ENCODE data around the gene DIPK1C.

Gene DIPK1C

DNA sequence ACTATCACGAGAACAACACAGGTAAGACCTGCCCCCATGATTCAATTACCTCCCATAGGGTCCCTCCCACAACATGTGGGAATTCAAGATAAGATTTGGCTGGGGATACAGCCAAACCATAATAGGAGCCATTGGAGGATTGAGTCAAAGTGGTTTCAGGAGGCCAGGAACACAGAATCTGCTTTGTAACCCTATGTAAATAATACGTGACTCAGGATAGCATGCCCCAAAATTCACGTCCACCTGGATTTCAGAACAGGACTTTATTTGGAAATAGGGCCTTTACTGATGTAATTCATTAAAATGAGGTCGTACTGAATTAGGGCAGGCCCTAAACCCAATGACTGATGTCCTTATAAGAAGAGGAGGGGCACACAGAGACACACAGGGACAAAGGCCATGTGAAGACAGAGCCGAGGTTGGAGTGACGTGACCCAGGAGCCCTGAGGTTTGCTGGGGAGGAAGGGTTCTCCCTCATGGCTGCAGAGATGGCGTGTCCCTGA is 23.1 kb upstream of the DIPK1C start:
- no peak for DNase-seq

DNA sequence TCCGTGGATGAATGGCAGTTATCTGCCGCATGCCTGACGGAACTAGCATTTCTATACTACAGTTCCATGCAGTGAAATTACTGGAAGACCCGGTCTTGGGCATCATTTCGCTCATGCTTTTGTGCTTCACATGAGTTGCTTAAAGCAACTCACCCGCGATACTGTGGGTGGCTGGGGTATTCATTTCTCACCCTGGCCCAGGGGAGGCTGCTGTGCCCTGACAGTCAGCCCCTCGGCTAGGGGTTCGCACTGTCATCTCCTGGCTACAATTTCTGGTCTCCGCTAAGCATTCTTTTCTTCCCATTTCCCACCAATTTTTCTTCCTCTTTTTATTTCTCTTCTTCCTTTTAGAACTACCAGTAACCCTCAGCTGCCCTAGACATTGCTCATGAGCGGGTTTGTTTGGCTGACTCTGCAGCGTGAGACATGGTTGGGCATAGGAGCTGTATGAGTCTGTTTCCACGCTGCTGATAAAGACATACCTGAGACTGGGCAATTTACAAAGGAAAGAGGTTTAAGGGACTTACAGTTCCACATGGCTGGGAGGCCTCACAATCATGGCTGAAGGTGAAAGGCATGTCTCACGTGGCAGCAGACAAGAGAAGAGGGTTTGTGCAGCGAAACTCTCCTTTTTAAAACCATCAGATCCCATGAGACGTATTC is 22.5 kb upstream of the DIPK1C start:
- no peak for DNase-seq

DNA sequence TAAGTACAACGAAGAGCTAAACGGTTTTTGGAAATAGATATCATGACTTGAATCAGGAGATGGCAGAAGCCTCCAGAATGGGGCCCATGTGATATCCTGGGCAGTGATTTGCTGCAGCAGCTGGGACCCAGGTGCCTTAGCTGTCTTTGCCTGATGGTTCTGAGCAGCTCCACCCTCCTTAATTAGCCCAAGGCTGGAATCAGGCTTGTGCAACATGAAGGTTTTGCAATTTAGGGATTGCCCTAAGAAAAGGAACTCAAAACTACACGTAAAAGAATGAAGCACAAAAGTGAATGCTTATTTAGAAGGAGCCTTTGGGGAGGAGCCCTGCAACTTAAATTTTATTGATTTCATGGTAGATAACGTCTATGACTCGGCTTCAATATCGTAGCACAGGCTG is 21.8 kb upstream of the DIPK1C start:
- no peak for DNase-seq

DNA sequence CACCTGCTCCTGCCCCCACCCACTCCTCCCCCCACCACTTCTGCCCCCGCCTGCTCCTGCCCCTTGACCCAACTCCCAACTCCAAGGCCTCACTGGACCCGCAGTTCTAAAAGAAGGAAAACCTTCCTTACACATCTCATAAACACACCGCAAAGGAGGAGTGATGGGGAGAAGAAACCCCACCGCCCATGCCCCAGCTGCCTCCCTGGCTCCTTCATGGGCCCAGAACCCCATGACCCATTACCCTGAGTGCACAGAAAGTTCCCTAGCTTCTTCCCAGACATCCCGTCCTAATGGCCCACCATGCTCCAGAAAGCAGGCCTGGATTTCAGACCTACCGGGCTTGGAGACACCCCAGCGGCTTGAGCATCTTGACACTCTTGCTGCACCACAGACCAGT is 21.2 kb upstream of the DIPK1C start:
- DNase-seq = no peak

DNA sequence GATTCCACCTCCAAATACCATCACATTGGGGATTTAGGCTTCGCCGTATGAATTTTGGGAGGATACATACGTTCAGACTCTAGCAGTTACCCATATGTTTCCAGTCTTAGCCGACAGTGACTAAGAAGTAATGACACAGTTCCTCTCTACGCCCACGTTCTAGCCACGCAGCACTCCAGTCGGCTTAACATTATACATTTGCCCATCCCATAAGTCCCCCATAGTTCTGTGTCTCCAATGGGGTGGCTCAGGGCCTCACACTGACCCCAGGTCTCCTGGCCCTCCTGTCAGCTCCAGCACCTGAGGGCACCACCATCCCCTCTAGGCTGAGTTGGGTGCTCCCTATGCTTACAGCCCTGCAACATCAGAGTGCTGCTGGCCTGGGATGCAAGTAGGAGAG is 20.7 kb upstream of the DIPK1C start:
- no peak for DNase-seq

DNA sequence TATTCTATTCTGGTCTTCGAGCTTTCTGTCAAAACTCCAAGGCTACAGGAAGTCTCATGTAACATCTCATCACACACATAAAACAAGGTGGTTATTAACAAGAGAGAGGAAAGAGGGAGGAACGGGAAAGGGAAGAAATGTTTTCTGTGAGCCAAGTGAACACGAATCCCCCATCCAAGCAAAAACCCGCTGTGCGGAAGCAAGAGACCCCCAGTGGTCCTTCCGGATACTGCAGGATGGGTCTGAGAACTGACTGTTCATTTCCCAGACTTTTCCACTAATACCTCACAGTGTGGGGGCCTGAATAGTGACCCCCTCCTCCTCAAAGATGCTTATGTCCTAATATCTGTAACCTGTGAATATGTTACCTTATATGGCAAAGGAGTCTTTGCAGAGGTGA is 19.0 kb upstream of the DIPK1C start:
- no peak for DNase-seq

DNA sequence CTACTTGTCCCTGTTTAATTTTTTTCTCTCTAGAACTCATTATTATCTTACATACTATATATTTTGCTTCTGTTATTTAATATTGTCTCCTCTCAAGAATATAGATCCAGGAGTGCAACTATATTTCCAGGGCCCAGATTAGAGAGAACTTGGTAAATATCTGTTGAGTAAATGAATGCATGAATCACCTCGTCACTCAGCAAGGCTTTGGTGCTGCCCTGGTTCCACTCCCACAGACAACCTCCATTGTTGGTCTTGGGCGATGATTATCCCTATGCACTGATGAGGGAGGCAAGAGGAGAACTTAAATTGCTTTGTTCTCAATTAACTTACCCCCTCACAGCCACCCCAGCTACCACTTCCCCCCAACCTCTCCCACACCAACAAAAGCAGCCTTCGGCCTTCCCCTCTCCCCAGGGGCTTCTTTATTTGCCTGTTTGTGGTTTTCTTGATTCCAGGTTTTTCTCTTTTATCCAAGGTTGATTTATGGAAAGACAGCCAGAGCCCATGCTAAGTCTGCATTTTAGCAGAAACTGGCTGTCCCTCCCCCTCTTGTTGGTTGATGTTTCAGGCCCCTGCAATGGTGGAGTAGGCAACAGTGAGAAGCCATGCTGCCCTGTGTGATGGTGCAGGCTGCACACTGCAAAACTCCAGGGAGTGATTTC is 17.0 kb upstream of the DIPK1C start:
- DNase-seq = no peak

DNA sequence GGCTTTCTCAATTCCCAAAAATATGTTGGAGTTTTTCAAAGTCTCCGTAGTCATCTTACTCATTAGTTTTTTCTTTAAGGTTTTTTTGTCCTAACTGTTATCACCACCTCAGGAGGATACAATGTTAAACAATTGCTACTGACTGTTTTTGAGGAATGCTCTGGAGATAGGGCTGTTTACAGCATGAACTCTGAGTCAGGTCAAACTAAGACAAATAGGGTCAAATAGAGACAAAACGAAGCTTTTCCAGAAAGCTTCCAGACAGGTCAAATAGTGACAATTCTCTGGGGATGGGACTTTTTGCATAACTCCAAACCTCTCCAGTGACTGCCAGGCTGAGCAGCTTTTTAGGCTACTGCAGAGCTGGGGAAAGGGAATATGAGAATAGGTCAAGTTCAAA is 15.2 kb upstream of the DIPK1C start:
- no peak for DNase-seq

DNA sequence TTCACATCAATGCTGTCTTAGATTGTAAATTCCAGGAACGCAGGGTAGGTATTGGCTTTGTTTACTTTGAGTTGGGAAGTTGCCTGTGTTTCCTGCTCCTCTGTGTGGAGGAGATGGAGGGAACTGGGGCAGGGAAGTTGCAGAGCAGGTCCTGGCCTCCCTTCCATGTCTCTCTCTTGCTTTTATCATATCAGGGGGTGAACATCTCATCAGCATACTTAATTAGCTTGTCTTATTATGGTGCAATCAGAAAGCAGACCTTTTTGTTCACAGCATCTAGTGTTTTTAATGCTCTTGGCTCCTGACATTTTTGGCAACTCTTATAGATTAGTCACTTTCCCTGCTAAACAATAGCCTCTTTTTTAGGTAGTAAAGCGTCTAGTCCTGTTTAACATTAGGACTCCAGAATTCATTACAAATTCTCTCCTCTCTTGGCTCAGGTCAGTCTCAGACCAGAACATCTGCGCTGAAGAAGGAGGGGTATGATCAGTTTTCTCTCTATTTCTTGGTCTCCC is 11.5 kb upstream of the DIPK1C start:
- no peak for DNase-seq

DNA sequence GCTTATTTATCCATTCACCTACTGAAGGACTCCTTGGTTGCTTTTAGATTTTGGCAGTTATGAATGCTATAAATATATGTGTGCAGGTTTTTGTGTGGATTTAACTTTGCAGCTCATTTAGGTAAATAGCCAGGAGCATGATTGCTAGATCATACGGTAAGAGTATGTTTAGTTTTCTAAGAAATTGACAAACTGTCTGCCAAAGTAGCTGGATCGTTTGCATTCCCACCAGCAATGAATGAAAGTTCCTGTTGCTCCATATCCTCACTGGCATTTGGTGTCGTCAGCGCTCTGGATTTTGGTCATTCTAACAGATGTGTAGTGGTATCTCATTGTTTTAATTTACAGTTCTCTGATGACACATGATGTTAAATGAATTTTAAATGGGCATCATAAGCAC is 8.7 kb upstream of the DIPK1C start:
- DNase-seq = no peak

DNA sequence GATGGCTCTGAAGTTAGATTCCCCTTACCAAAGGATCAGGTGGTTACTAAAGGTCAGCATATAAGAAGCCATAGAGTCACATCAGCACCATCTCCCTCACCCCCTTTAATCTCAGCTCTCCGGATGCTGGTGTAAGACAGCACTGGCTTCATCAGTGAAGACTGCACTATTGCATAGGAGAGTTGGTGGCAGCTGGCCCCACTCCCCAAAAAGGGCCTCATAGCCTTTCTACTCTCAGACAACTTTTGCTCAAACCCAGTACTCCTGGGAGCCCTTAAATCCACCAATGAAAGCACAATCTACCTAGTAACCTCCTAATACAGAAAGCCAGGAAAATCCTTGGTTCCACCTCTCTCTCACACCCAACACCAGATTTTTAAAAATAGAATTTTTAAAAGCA is 6.9 kb upstream of the DIPK1C start:
- DNase-seq = no peak

DNA sequence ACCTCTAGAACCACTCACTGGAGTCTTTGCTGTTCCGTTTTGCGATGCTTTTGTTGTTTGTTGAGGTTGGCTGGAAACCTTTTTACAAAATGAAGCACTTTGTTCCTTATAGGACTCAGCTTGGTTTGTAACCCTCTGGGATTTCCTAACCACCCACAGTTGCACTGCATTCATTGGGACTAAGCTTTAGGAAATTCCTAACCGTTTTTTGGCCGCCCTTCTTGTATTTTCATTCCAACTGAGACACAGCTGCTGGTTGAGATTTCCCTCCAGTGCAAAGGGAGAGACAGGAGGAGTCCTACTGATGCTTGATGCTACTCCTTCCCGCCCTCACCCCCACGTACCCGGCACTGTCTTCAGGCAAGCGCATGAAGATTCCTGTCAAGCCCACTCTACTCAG is 6.1 kb upstream of the DIPK1C start:
- no peak for DNase-seq

DNA sequence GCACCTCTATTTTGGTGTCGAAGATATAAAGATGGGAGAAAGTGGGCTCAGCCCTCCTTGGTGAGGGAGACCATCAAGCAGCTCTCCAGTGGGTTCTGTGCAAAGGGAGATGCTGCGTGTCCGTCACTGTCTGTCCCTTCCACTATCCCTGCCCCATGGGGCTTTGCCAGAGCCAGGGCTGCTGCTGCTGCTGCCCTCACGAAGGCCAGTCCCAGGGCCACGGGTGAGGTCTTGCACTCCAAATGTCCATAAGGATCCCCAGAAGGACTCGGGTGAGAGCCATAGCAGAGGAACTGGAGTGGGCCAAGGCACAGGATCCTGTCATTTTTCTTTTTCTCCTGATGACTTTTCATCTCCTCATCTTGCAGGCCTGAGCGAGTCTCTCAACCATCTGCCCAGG is 3.7 kb upstream of the DIPK1C start:
- no peak for DNase-seq

DNA sequence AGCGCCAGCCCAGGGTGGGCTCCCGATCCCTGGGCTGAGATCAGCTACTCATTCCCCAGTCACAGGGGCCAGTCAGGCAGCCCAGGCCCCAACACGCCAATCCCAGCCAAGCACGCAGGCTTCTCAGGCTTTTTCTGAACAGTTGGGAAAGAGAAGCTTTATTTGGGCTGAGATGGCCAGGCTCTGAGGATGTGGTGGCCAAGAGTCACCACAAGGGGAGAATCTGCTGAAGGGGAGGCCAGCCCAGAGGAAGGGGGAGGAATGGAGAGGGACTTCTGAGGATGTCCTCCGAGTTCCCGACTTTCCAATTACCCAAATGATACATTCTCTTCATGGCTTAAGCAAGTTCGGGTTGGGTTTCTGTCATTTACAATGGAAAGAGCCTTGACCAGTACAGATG is 2.8 kb upstream of the DIPK1C start:
- no peak for DNase-seq

DNA sequence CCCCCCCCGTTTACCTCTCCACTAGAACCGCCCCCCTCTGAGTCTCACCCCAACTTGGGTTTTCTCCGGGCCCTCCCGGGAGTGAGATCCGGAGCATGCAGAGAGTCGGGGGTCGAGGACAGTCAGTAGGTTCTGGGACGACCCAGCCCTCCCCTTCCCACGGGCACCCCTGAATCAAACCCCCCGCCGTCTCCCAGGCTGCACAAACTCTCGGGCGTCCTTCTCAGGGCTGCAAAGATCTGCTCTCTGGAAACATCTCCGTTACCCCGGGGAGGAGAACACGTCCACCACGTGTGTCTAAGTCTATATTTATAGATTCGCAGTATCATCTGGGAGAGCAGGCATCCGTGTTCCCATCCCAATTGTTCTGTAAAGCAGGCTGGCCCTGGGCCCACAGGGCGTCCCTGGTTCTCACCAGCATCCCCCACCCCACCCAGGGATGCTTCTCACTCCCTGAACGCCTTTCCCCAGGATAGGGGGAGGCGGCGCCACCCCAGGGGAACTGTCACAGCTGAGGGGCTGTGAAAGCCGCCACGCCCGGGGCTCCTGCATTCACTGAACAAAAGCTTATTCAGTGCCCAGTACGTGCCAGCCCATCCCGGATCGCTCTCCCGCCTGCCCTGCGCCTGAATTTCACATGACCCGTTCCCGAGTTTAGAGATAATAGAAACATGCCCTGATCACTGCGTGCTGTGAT is 765 bp upstream of the DIPK1C start:
- no peak for DNase-seq

DNA sequence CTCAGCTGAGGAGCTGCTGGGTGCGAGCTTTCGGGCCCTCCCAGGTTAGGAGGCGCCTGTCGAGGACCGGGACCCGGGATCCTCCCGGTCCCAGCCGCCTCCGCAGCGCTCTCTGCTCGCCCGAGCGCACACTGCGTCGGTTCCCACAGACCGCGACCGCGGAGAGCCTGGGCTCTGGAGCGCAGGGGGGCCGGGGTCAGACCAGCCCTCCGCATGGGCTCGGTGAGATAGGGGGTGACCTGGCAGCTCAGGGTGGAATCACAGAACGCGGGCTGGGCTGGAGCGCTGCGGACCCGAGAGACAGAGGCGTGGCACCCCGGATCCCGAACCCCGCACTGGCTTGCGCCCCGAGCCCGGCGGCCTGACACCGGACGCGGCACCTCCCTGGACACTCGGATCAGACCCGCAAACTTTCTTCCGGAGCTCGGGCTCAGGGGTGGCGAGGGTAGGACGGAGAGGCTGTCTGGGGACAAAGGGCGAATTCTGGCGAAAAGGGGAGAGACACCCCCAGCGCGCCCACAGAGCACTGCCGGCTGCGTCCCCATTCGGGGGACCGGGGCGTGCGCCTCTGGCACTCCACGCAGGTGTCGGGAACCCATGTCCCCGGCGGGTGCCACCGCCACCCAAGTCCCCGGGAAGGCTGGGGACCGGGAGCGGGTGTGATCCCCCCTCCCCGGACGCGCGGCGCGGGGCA is 612 bp downstream of the DIPK1C start:
- DNase-seq = no peak

DNA sequence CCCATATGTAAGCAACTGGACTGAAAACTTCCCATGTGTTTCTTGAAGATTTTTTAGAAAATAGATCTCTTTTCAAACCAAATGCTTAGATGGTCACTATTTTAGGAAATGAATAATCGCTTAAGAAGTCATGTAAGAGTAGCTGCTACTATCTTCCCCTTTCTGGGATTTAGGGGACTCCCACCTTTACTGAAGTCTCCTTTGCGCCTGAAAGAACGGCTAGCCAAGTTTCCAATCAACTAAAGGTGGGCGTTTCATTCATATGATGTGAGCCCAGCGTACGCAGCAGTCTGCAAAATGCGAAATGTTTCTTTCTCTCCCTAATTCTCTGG is 1.1 kb downstream of the DIPK1C start:
- DNase-seq = no peak

DNA sequence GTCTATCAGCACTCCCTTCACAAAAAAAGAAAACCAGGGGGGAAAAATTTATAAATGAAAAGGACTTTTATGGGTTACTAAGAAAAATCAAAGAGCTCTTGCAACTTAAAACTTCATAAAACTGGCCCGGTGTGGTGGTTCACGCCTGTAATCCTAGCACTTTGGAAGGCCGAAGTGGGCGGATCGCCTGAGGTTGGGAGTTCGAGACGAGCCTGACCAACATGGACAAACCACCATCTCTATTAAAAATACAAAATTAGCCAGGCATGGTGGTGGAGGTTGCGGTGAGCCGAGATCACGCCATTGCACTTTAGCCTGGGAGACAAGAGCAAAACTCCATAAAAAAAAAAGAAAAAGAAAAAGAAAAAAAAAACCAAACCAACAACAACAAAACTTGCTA is 1.7 kb downstream of the DIPK1C start:
- no peak for DNase-seq

DNA sequence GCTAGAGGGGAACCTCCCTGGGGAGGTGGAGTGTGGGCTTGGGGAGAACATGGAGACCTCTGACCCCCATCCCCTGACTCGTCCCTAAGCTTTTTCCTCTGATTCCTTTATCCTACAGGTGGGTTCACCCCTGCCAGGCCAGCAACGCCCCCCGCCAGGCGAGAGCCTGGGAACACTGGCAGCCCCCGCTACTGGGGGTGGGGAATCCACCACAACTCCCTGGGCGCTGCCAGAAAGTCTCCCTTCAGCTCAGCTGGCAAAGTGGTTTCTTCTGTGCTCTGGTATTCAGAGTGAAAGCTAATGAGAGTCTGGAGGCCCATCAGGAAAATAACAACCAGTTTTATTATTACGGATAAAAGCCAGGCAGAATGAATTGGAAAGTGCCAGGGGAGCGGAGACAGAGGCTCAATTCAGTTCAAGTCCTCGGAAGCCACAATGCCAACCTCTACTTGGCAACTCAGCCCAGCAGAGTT is 2.8 kb downstream of the DIPK1C start:
- DNase-seq = no peak

DNA sequence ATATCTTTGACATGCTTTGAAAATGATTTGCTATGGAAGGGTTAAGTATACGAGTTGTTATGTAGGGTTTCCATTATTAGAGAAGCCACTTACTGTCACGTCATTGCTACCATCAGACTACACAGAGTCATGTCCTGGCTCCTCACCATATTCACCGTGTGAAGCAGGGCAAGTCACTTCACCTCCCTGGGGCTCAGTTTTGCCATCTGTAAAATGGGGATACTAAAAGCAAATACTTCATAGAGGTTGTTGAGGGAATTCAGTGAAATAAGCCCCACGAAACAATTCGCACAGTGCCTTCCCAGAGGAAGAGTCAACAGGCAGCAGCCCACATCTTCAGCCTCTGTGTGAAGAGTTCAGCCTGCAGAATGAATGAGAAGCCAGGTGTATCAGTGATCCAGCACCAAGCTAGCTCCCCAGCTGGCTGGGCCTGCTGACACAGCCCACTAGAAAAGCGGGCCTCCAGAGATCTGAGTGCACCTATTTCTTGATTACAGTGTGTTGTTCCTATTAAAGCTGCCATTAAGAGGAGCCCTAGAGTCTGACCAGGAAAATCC is 3.4 kb downstream of the DIPK1C start:
- no peak for DNase-seq

DNA sequence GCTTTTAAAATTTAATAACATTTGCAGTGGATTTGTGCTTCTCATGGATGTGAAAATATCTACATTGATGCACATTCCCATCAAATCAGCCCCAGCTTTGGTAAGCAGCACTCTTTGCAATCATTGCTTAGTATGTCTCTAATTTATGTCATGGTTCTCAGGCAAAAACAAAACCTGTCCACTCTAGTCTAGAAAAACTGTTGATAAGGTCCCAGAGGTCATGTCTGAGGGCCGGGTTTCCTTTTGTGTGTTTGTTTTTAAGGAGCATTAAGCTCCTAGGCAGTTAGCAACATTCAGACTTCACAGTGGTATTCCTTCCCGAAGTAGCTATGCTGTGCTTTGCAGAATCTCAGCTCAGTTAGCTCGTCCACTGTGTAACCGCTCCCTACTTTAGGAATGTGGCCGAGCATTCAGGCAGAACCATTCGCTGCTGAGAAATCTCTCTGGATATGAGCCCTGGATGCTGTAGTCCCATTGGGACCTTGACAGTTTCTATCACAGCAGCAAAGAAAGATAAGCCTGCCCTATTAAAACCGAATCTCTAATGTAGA is 4.0 kb downstream of the DIPK1C start:
- no peak for DNase-seq

DNA sequence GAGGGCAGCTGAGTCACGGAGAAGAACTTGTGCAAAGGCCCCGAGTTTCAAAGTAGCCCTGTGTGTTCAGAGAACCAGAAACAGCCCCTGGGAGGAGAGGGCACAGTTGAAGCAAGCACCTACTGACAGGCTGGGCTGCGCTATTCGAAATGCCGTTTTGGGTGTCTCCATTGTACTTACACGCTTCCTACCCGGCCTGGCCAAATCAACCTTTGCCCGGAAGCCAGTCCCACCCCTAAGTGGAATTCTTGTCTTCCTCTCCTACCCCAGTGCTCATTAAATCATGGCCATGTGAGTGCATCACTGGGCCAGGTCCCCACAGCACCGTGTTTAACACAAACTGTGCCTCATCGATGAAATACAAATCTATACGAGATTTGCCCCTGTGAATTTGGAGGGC is 6.0 kb downstream of the DIPK1C start:
- no peak for DNase-seq

DNA sequence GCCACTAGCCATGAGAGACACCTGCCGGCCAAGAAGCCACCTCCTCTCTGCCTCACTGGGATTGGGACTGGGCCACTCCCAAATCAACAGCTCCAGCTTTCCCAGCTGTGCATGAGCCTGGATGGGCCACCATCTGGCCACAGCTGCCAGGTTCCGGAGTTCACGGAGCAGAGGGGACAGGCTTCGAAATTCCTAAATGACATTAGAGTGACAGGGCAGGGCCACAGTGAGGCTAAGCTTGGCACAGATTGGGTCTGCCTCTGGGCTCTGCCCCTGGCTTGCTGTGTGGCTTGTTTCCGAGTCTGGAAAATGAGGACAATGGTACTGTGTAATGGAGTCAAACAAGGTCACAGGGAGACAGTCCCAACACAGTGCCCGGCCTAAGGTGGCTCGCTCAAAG is 6.5 kb downstream of the DIPK1C start:
- no peak for DNase-seq

Data from NCI-H526 treated with DMSO at 0.1 percent for 48 hours (cell line).